ENCODE measurements around the gene FLT1. TPM values are rescaled to one million over a fixed set of nuclear protein-coding genes. Genes with fewer than 3 reads are reported as not detected.

The FLT1 gene
- polyA plus RNA-seq, 3 donors, result 48.6 to 60.4 (median 52.3) TPM

- DNase-seq (ENCODE audit: low read depth in 3 of 3, low spot score in 2 of 3), result no peak
These were observed 167.3 kb downstream of the FLT1 start for GRCh38 chr13:28327373-28328270.

- DNase-seq (ENCODE audit: low read depth in 3 of 3, low spot score in 2 of 3), result no peak
These were observed 168.9 kb downstream of the FLT1 start for GRCh38 chr13:28326056-28326455.

GRCh38 chr13:28325022-28325421 lies 169.9 kb downstream of the FLT1 start:
- no peak for DNase-seq (ENCODE audit: low read depth in 3 of 3, low spot score in 2 of 3)

GRCh38 chr13:28324181-28324789 lies 170.6 kb downstream of the FLT1 start:
- DNase-seq (ENCODE audit: low read depth in 3 of 3, low spot score in 2 of 3), result no peak

- no peak for DNase-seq (ENCODE audit: low read depth in 3 of 3, low spot score in 2 of 3)
These were observed 172.5 kb downstream of the FLT1 start for GRCh38 chr13:28322256-28322905.

GRCh38 chr13:28321756-28322155 lies 173.2 kb downstream of the FLT1 start:
- DNase-seq (ENCODE audit: low read depth in 3 of 3, low spot score in 2 of 3), result no peak

- DNase-seq (ENCODE audit: low read depth in 3 of 3, low spot score in 2 of 3), result no peak
These were observed 173.9 kb downstream of the FLT1 start for GRCh38 chr13:28320884-28321574.

- no peak for DNase-seq (ENCODE audit: low read depth in 3 of 3, low spot score in 2 of 3)
These were observed 174.7 kb downstream of the FLT1 start for GRCh38 chr13:28320209-28320608.

GRCh38 chr13:28319528-28319927 lies 175.4 kb downstream of the FLT1 start:
- DNase-seq (ENCODE audit: low read depth in 3 of 3, low spot score in 2 of 3), result no peak

- DNase-seq (ENCODE audit: low read depth in 3 of 3, low spot score in 2 of 3), result no peak
These were observed 176.4 kb downstream of the FLT1 start for GRCh38 chr13:28318496-28318895.

GRCh38 chr13:28316836-28317235 lies 178.1 kb downstream of the FLT1 start:
- no peak for DNase-seq (ENCODE audit: low read depth in 3 of 3, low spot score in 2 of 3)

- no peak for DNase-seq (ENCODE audit: low read depth in 3 of 3, low spot score in 2 of 3)
These were observed 178.8 kb downstream of the FLT1 start for GRCh38 chr13:28316129-28316528.

GRCh38 chr13:28314879-28315278 lies 180.0 kb downstream of the FLT1 start:
- DNase-seq (ENCODE audit: low read depth in 3 of 3, low spot score in 2 of 3), result no peak

- DNase-seq (ENCODE audit: low read depth in 3 of 3, low spot score in 2 of 3), result no peak
These were observed 181.3 kb downstream of the FLT1 start for GRCh38 chr13:28313579-28313978.

- DNase-seq (ENCODE audit: low read depth in 3 of 3, low spot score in 2 of 3), result no peak
These were observed 188.6 kb downstream of the FLT1 start for GRCh38 chr13:28306325-28306724.

- DNase-seq (ENCODE audit: low read depth in 3 of 3, low spot score in 2 of 3), result no peak
These were observed 193.1 kb downstream of the FLT1 start for GRCh38 chr13:28301839-28302238.

- DNase-seq (ENCODE audit: low read depth in 3 of 3, low spot score in 2 of 3), result no peak
These were observed 195.0 kb downstream of the FLT1 start for GRCh38 chr13:28299916-28300315.

- no peak for DNase-seq (ENCODE audit: low read depth in 3 of 3, low spot score in 2 of 3)
These were observed 197.6 kb downstream of the FLT1 start for GRCh38 chr13:28297341-28297740.

GRCh38 chr13:28286263-28286662 lies 208.7 kb downstream of the FLT1 start:
- DNase-seq (ENCODE audit: low read depth in 3 of 3, low spot score in 2 of 3), result no peak

- no peak for DNase-seq (ENCODE audit: low read depth in 3 of 3, low spot score in 2 of 3)
These were observed 211.3 kb downstream of the FLT1 start for GRCh38 chr13:28283600-28283999.

- DNase-seq (ENCODE audit: low read depth in 3 of 3, low spot score in 2 of 3), result no peak
These were observed 212.5 kb downstream of the FLT1 start for GRCh38 chr13:28282451-28282850.

Measured in right renal cortex interstitium (tissue), 3 donors.